ENCODE measurements around the gene CPN2.

- TF ChIP-seq CTCF (IDR thresholded peaks at IDR 0.05), result no peak
- TF ChIP-seq POLR2AphosphoS5 (IDR thresholded peaks at IDR 0.05), result no peak
- TF ChIP-seq EP300 (IDR thresholded peaks at IDR 0.05; ENCODE audit: low read depth), result no peak
- no peak for TF ChIP-seq POLR2A (IDR thresholded peaks at IDR 0.05)
These were observed 49.4 kb downstream of the CPN2 start for GRCh38 chr3:194301730-194302129.

Measured in transverse colon (tissue), 4 donors.